IMR-90 (cell line): ENCODE data around the gene MYBPH. TPM values are rescaled to one million over a fixed set of nuclear protein-coding genes. Genes with fewer than 3 reads are reported as not detected.

Source experiments
- ATAC-seq: fragments of 200-7000 bp; cut with Tn5 transposase; 2 replicates; pipeline ENCODE4 v1.9.1; 2020; ENCODE audit warnings: low read depth, mild to moderate bottlenecking, moderate library complexity
- BruUV-seq: library from RNA; stranded (reverse); fragments of 400-500 nt; replicated peaks from 2 replicates; lab custom pipeline; 2021; lab: Mats Ljungman, UMichigan
- CTCF ChIA-PET: fragments of 300-600 bp; formaldehyde crosslinking; extraction: SDS; loops from one replicate; lab custom pipeline; 2021; ENCODE audit warnings: antibody characterized with exemption; lab: Yijun Ruan, JAX
- POLR2A ChIA-PET: fragments of 300-600 bp; sonication (Branson Sonifier 250); formaldehyde crosslinking; loops from one replicate; lab custom pipeline; 2022; ENCODE audit warnings: antibody characterized with exemption; ENCODE audit not compliant: unreplicated experiment; lab: Charles Lee
- DNase-seq: peaks from one replicate; pipeline ENCODE4 v3.0.0; 2013
- H2AFZ ChIP-seq: replicated peaks from 2 replicates; pipeline ENCODE3; 2013; ENCODE audit warnings: low read length, mild to moderate bottlenecking; ENCODE audit not compliant: poor library complexity
- H2AK5ac ChIP-seq: 2 replicates; pipeline ENCODE4 v1.6.1; 2013; ENCODE audit warnings: low read depth, low read length, inconsistent platforms
- H2AK9ac ChIP-seq: replicated peaks from 2 replicates; pipeline ENCODE3; 2013; ENCODE audit warnings: mild to moderate bottlenecking, low read depth, low read length, moderate library complexity; ENCODE audit not compliant: poor library complexity
- H2BK120ac ChIP-seq: 2 replicates; pipeline ENCODE4 v1.6.1; 2013; ENCODE audit warnings: low read depth, low read length, inconsistent platforms
- H2BK15ac ChIP-seq: 3 replicates; pipeline ENCODE4 v1.6.1; 2013; ENCODE audit warnings: low read depth, low read length, inconsistent platforms
- H2BK20ac ChIP-seq: 2 replicates; pipeline ENCODE4 v1.6.1; 2013; ENCODE audit warnings: low read depth, mild to moderate bottlenecking, inconsistent platforms, low read length, moderate library complexity
- H2BK5ac ChIP-seq: 2 replicates; pipeline ENCODE4 v1.6.1; 2013; ENCODE audit warnings: mild to moderate bottlenecking, low read depth, low read length, inconsistent platforms; ENCODE audit not compliant: poor library complexity, severe bottlenecking
- H3K14ac ChIP-seq: replicated peaks from 2 replicates; pipeline ENCODE4 v1.6.1; 2013; ENCODE audit warnings: low read depth, low read length, inconsistent platforms
- H3K18ac ChIP-seq: 2 replicates; pipeline ENCODE4 v1.6.1; 2013; ENCODE audit warnings: low read depth, low read length, control low read depth
- H3K23ac ChIP-seq: 2 replicates; pipeline ENCODE4 v1.6.1; 2013; ENCODE audit warnings: low read depth, low read length, inconsistent platforms
- H3K27ac ChIP-seq: 2 replicates; pipeline ENCODE4 v1.5.1; 2013; ENCODE audit warnings: mild to moderate bottlenecking, control low read depth, low read length; ENCODE audit not compliant: insufficient read depth
- H3K27me3 ChIP-seq: 2 replicates; pipeline ENCODE4 v1.6.1; 2013; ENCODE audit warnings: low read length; ENCODE audit not compliant: control insufficient read depth, insufficient read depth
- H3K36me3 ChIP-seq: 2 replicates; pipeline ENCODE4 v1.6.1; 2013; ENCODE audit warnings: low read length, mixed read lengths; ENCODE audit not compliant: control insufficient read depth, insufficient read depth
- H3K4ac ChIP-seq: 2 replicates; pipeline ENCODE4 v1.6.1; 2013; ENCODE audit warnings: low read depth, low read length, inconsistent platforms
- H3K4me1 ChIP-seq: 2 replicates; pipeline ENCODE4 v1.6.1; 2013; ENCODE audit warnings: low read length, mixed read lengths; ENCODE audit not compliant: control insufficient read depth, insufficient read depth
- H3K4me2 ChIP-seq: 2 replicates; pipeline ENCODE4 v1.6.1; 2013; ENCODE audit warnings: low read depth, mild to moderate bottlenecking, control low read depth, low read length, moderate library complexity
- H3K4me3 ChIP-seq: 2 replicates; pipeline ENCODE4 v1.5.1; 2013; ENCODE audit warnings: low read depth, mild to moderate bottlenecking, control low read depth, low read length, moderate library complexity; ENCODE audit not compliant: insufficient read depth
- H3K56ac ChIP-seq: 2 replicates; pipeline ENCODE4 v1.6.1; 2013; ENCODE audit warnings: low read length, inconsistent platforms; ENCODE audit not compliant: insufficient read depth; ENCODE audit errors: extremely low read depth
- H3K79me1 ChIP-seq, 2 experiments: 2 replicates each; pipeline ENCODE4 v1.6.1; 2013; ENCODE audit warnings: low read length in 2 of 2, inconsistent platforms in 1 of 2, low read depth in 1 of 2
- H3K9ac ChIP-seq: 2 replicates; pipeline ENCODE4 v1.6.1; 2013; ENCODE audit warnings: low read depth, low read length, control low read depth
- H3K9me1 ChIP-seq: 2 replicates; pipeline ENCODE4 v1.6.1; 2013; ENCODE audit warnings: low read length, inconsistent platforms; ENCODE audit not compliant: insufficient read depth
- H3K9me3 ChIP-seq: 2 replicates; pipeline ENCODE4 v1.6.1; 2013; ENCODE audit warnings: low read length; ENCODE audit not compliant: control insufficient read depth, insufficient read depth
- H4K20me1 ChIP-seq: 2 replicates; pipeline ENCODE4 v1.6.1; 2013; ENCODE audit warnings: low read length, inconsistent platforms; ENCODE audit not compliant: insufficient read depth
- H4K5ac ChIP-seq: 2 replicates; pipeline ENCODE4 v1.6.1; 2013; ENCODE audit warnings: mild to moderate bottlenecking, low read depth, low read length, control low read depth
- H4K8ac ChIP-seq, 2 experiments: 2 replicates each; pipeline ENCODE4 v1.6.1; 2013; ENCODE audit warnings: low read depth in 2 of 2, low read length in 2 of 2, control low read depth in 1 of 2, inconsistent platforms in 1 of 2
- H4K91ac ChIP-seq: 2 replicates; pipeline ENCODE4 v1.6.1; 2013; ENCODE audit warnings: low read depth, low read length, inconsistent platforms; ENCODE audit not compliant: insufficient read depth
- BHLHE40 ChIP-seq: fragments of 150-350 bp; IDR thresholded peaks from 2 replicates; pipeline ENCODE4 v1.6.1; 2016; ENCODE audit warnings: mild to moderate bottlenecking, low read depth, low read length
- CEBPB ChIP-seq: IDR thresholded peaks from 2 replicates; pipeline ENCODE4 v1.6.1; 2012; ENCODE audit warnings: low read depth, low read length, improper control_type of control experiment
- CHD1 ChIP-seq: IDR thresholded peaks from 2 replicates; pipeline ENCODE4 v1.6.1; 2012; ENCODE audit warnings: low read depth, low read length, improper control_type of control experiment
- FOS ChIP-seq: fragments of 150-350 bp; IDR thresholded peaks from 2 replicates; pipeline ENCODE4 v1.6.1; 2016; ENCODE audit warnings: low read depth, low read length
- MAFK ChIP-seq: IDR thresholded peaks from 2 replicates; pipeline ENCODE4 v1.6.1; 2012; ENCODE audit warnings: low read depth, low read length, improper control_type of control experiment
- MAZ ChIP-seq: IDR thresholded peaks from 2 replicates; pipeline ENCODE4 v1.6.1; 2012; ENCODE audit warnings: low read depth, mild to moderate bottlenecking, low read length, improper control_type of control experiment, moderate library complexity, borderline replicate concordance
- POLR2A ChIP-seq: IDR thresholded peaks from 2 replicates; pipeline ENCODE4 v1.6.1; 2012; ENCODE audit warnings: mild to moderate bottlenecking, low read depth, low read length
- RAD21 ChIP-seq: IDR thresholded peaks from 2 replicates; pipeline ENCODE4 v1.6.1; 2012; ENCODE audit warnings: low read length, improper control_type of control experiment
- RCOR1 ChIP-seq: IDR thresholded peaks from 2 replicates; pipeline ENCODE4 v1.6.1; 2012; ENCODE audit warnings: mild to moderate bottlenecking, low read length, improper control_type of control experiment; ENCODE audit not compliant: insufficient replicate concordance
- SMC3 ChIP-seq: fragments of 150-350 bp; IDR thresholded peaks from 2 replicates; pipeline ENCODE4 v1.6.1; 2016; ENCODE audit warnings: low read depth, mild to moderate bottlenecking, antibody characterized with exemption, low read length, moderate library complexity
- WGBS, 2 experiments: methylation state at CpG; one replicate each; pipeline versions ENCODE4 v1.1.5 to v1.1.7; 2013; ENCODE audit warnings: missing lambda C conversion rate in 2 of 2; ENCODE audit not compliant: insufficient read length in 1 of 2; ENCODE audit errors: extremely low coverage in 2 of 2; 5-methylcytosine and 5-hydroxymethylcytosine counted together
- dilution Hi-C: fragments of 300-500 bp; cut with HindIII; formaldehyde crosslinking; loops from one replicate; pipeline ENCODE4 v1.14.3; 2018; ENCODE audit warnings: low sequenced_read_pairs; ENCODE audit not compliant: unreplicated experiment
- in situ Hi-C: fragments of 300-500 bp; cut with MboI; formaldehyde crosslinking; loops from 3 replicates; pipeline ENCODE4 v1.14.3; 2019; ENCODE audit warnings: low sequenced_read_pairs, inconsistent platforms, mixed read lengths
- intact Hi-C: fragments of 100-400 bp; cut with micrococcal nuclease; formaldehyde crosslinking; loops from 2 replicates; pipeline ENCODE4 v1.10.0; 2022
- polyA plus RNA-seq, 3 experiments: library from polyadenylated mRNA; depleted of rRNA; stranded (reverse); fragments of >200 nt; gene quantifications; 2 replicates each; pipeline ENCODE4 v1.2.3, GENCODE V29; 2012; ENCODE audit warnings: low replicate concordance in 1 of 3
- total RNA-seq: library from RNA; depleted of rRNA; stranded (reverse); fragments of >200 nt; gene quantifications from 2 replicates; pipeline ENCODE4 v1.2.3, GENCODE V29; 2012
- TF ChIP-seq, protein P1 (sequence below): fragments of 150-350 bp; IDR thresholded peaks from 2 replicates; pipeline ENCODE4 v1.6.1; 2017; ENCODE audit warnings: mild to moderate bottlenecking, antibody characterized with exemption, low read length, low read depth
- TF ChIP-seq, protein P2 (sequence below): conservative IDR thresholded peaks from 2 replicates; pipeline ENCODE4 v1.5.1; 2012; ENCODE audit warnings: mild to moderate bottlenecking, low read depth, low read length, improper control_type of control experiment

The MYBPH gene
- total and polyA plus RNA-seq, 2 of the 4 experiments (the other 2 are of a cell fraction) = not detected

DNA sequence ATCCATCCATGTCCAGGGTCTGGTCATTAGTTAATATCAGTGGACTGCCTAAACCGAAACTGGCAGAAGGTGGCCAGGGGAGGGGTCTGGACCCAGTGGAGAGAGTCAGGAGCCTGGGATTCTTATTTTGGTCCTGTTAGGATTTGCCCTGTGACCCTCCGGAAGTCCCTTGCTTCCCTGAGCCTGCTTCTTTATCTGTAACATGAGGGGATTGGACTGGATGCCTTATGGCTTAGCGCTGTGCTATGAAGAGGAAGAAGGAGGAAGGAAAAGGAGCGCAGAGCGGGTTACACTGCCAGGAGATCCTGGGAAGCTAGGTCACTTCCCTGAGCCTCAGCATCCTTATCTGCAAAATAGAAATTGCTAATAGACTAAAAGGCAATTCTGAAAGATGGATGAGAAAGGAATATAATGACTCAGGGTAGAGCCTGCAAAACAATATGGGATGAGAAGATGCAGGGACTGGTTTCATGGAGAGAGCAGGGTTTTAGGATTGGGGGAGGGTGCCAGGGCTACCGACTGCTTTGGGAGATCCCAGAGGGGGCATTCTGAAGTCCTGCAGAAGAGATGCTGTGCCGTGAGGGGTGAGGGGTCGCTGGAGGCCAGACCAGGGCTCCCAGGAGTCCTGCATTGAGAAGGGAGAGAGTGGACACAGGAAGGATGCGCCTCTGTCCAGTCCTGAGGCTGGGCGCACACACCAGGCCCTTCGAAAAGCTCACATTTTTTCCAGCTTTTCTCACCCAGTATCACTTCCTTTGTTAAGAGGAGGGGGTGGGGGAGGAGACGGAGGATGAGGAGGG, 48.6 kb downstream of the MYBPH start (continued):
- no peak for TF ChIP-seq FOS
- no peak for TF ChIP-seq POLR2A

DNA sequence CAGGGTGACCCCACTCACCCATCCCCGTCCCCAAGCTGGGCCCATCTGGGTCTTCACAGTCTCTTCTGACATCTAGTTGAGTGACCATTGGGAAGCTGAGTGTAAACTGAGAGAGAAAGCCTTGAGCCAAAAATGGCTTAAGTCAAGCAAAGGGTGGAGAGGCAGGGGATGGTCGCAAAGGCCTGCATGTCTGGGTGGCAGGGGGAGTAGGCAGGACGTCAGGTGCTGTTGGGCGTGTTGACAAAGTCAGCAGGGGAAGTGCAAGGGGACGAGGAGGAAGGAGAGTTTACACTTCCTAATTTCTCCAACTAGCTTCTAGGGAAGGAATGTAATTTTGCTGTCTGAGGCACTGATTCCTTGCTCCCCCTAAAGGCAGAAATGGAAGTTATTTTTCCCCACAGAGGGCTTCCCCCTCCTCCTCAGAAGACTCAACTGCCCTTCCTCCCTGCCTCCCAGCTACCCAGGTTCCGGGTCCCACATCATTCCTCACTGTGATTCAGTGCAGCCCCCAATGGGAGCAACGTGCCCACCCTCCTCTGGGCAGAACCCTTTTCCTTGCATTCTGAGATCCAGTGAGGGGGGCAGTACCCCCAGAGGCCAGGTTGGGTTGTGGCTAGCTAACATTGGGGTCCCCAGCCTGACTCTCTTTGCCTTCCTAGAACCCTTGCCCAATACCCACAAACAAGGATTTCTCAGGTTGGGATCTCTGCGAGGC, 49.3 kb downstream of the MYBPH start:
- no peak overlapping the region for H4K91ac ChIP-seq
- no peak overlapping the region for H2BK15ac ChIP-seq
- in situ Hi-C loops (no loop called here), dilution Hi-C loops (no loop called here), intact Hi-C loops (no loop called here)
- peaks cover 3% of the 10 kb centered on the region; the same call in 1 of the 2 replicates for H3K4me1 ChIP-seq
- no peak overlapping the region for H2AK9ac ChIP-seq
- peaks cover 52% of the 10 kb centered on the region for H3K27me3 ChIP-seq
- no peak overlapping the region for H3K56ac ChIP-seq
- no peak overlapping the region for H4K8ac ChIP-seq
- H2AK5ac ChIP-seq = no peak overlapping the region
- no peaks in the 10 kb centered on the region for H3K9me1 ChIP-seq
- no CpG with 5 or more reads among the region's 8 CpGs for WGBS, 2 experiments
- no peak overlapping the region for H3K9ac ChIP-seq
- H2AFZ ChIP-seq = no peak overlapping the region
- POLR2A ChIA-PET = no interaction called here
- no peak overlapping the region for H3K27ac ChIP-seq
- ATAC-seq (peak; percentile 51), DNase-seq (peak; percentile 22)
- H2BK20ac ChIP-seq = no peak overlapping the region
- no peak overlapping the region; the same call in 1 of the 2 replicates for H3K4me2 ChIP-seq
- CTCF ChIA-PET = interaction anchor here (1.3 to 3.0 kb wide), 3 partner anchors 11 to 91 kb away, joined by 3 to 8 read pairs (median 4); no protein-coding TSS in a partner anchor
- BruUV-seq = no TSS peak
- H3K36me3 ChIP-seq = no peaks in the 10 kb centered on the region
- H3K18ac ChIP-seq = no peak overlapping the region
- no peaks in the 10 kb centered on the region; the same call in 1 of the 2 replicates for H4K20me1 ChIP-seq
- H3K14ac ChIP-seq = no peak overlapping the region
- H3K23ac ChIP-seq = no peak overlapping the region
- no peaks in the 10 kb centered on the region for H3K79me1 ChIP-seq
- no peak overlapping the region for H4K5ac ChIP-seq
- H2BK5ac ChIP-seq = no peak overlapping the region
- no peak overlapping the region; the same call in 1 of the 2 replicates for H3K4ac ChIP-seq
- no peak overlapping the region for H3K4me3 ChIP-seq
- H2BK120ac ChIP-seq = no peak overlapping the region
- no peaks in the 10 kb centered on the region for H3K9me3 ChIP-seq
- TF ChIP-seq POLR2A = no peak
- TF ChIP-seq CEBPB = no peak
- no peak for TF ChIP-seq RCOR1
- TF ChIP-seq SMC3 = 0 out of 2 replicates have a peak, but pooled peaks have one; percentile 21
- no peak for TF ChIP-seq BHLHE40
- no peak for TF ChIP-seq CHD1
- TF ChIP-seq MAFK = no peak
- TF ChIP-seq, protein P1, sequence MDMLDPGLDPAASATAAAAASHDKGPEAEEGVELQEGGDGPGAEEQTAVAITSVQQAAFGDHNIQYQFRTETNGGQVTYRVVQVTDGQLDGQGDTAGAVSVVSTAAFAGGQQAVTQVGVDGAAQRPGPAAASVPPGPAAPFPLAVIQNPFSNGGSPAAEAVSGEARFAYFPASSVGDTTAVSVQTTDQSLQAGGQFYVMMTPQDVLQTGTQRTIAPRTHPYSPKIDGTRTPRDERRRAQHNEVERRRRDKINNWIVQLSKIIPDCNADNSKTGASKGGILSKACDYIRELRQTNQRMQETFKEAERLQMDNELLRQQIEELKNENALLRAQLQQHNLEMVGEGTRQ = no peak
- no peak for TF ChIP-seq MAZ
- TF ChIP-seq RAD21 = peak; percentile 23; the same call in 1 of the 2 replicates
- TF ChIP-seq, protein P2, sequence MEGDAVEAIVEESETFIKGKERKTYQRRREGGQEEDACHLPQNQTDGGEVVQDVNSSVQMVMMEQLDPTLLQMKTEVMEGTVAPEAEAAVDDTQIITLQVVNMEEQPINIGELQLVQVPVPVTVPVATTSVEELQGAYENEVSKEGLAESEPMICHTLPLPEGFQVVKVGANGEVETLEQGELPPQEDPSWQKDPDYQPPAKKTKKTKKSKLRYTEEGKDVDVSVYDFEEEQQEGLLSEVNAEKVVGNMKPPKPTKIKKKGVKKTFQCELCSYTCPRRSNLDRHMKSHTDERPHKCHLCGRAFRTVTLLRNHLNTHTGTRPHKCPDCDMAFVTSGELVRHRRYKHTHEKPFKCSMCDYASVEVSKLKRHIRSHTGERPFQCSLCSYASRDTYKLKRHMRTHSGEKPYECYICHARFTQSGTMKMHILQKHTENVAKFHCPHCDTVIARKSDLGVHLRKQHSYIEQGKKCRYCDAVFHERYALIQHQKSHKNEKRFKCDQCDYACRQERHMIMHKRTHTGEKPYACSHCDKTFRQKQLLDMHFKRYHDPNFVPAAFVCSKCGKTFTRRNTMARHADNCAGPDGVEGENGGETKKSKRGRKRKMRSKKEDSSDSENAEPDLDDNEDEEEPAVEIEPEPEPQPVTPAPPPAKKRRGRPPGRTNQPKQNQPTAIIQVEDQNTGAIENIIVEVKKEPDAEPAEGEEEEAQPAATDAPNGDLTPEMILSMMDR = peak; percentile 55
- TF ChIP-seq FOS = no peak
